Left lung (tissue), 10 donors: ENCODE results near the gene GALNT6. TPM values are rescaled to one million over a fixed set of nuclear protein-coding genes. Genes with fewer than 3 reads are reported as not detected.

Source experiments
- ATAC-seq: fragments of 200-7000 bp; cut with Tn5 transposase; one replicate; pipeline ENCODE4 v1.9.1; 2020; ENCODE audit warnings: moderate library complexity
- DNase-seq, 4 donors: peaks; one replicate each; pipeline ENCODE4 v3.0.0-alpha.2; 2013 to 2020
- H3K27ac ChIP-seq, 2 donors: fragments of 200-600 bp; sonication (generic) in 1 of 2; one replicate each; pipeline versions ENCODE4 v1.5.0 to v1.8.0; 2020 to 2021
- H3K27me3 ChIP-seq, 2 donors: fragments of 200-600 bp; sonication (generic) in 1 of 2; one replicate each; pipeline versions ENCODE4 v1.5.0 to v1.8.0; 2020 to 2021
- H3K36me3 ChIP-seq, 2 donors: fragments of 200-600 bp; sonication (generic) in 1 of 2; one replicate each; pipeline versions ENCODE4 v1.5.0 to v1.8.0; 2020 to 2021
- H3K4me1 ChIP-seq, 2 donors: fragments of 200-600 bp; one replicate each; pipeline ENCODE4 v1.8.0; 2021
- H3K4me3 ChIP-seq, 2 donors: fragments of 200-600 bp; sonication (generic) in 1 of 2; one replicate each; pipeline versions ENCODE4 v1.5.0 to v1.8.0; 2020 to 2021; ENCODE audit warnings: mild to moderate bottlenecking in 1 of 2
- H3K9me3 ChIP-seq, 2 donors: fragments of 200-600 bp; sonication (generic) in 1 of 2; one replicate each; pipeline versions ENCODE4 v1.5.0 to v1.8.0; 2020 to 2021
- intact Hi-C, 2 donors: fragments of 100-400 bp; cut with DNase I; formaldehyde crosslinking; loops; one replicate each; pipeline versions ENCODE4 v1.11.2 to v1.14.2; 2022
- polyA plus RNA-seq, 6 donors: library from polyadenylated mRNA; unstranded; fragments of 120-200 nt; gene quantifications; one replicate each; pipeline ENCODE4 v1.2.1, GENCODE V29; 2013; ENCODE audit not compliant: insufficient read length in 6 of 6
- total RNA-seq, 2 donors: library from RNA; stranded (reverse); fragmentation: NEBNext Ultra II Directional; extraction: Animal tissue kit (Norgen Biotek cat#: 25700); gene quantifications; one replicate each; pipeline ENCODE4 v1.2.1, GENCODE V29; 2021
- TF ChIP-seq, protein P1 (sequence below), 2 donors: fragments of 200-600 bp; sonication (generic) in 1 of 2; IDR thresholded peaks; one replicate each; pipeline versions ENCODE4 v1.5.0 to v1.8.0; 2021; ENCODE audit warnings: antibody characterized with exemption in 2 of 2
- donor health status: DM: no; HTN: yes; CAD: no.
- donor health status: DM: no; HTN: no; CAD: no.

GALNT6 gene
- total and polyA plus RNA-seq, 8 donors: 1.8 to 21.8 (median 2.6) TPM

DNA sequence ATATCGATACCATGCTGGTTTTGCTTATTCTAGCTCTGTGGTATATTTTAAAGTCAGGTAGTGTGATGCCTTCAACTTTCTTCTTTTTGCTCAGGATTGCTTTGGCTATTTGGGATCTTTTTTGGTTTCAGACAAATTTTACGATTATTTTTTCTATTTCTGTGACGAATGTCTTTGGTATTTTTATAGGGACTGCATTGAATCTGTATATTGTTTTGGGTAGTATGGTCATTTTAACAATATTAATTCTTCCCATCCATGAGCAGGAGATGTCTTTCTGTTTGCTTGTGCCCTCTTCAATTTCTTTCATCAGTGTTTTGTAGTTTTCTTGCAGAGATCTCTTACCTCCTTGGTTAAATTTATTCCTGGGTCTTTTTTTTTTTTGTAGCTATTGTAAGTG is 22.6 kb upstream of the GALNT6 start:
- no peaks in the 10 kb centered on the region for H3K27me3 ChIP-seq
- H3K9me3 ChIP-seq: no peaks in the 10 kb centered on the region
- H3K36me3 ChIP-seq: no peaks in the 10 kb centered on the region
- H3K27ac ChIP-seq: no peak overlapping the region
- ATAC-seq (no peak), DNase-seq (no peak)
- no peaks in the 10 kb centered on the region for H3K4me1 ChIP-seq
- intact Hi-C loops: no loop called here
- TF ChIP-seq, protein P1, sequence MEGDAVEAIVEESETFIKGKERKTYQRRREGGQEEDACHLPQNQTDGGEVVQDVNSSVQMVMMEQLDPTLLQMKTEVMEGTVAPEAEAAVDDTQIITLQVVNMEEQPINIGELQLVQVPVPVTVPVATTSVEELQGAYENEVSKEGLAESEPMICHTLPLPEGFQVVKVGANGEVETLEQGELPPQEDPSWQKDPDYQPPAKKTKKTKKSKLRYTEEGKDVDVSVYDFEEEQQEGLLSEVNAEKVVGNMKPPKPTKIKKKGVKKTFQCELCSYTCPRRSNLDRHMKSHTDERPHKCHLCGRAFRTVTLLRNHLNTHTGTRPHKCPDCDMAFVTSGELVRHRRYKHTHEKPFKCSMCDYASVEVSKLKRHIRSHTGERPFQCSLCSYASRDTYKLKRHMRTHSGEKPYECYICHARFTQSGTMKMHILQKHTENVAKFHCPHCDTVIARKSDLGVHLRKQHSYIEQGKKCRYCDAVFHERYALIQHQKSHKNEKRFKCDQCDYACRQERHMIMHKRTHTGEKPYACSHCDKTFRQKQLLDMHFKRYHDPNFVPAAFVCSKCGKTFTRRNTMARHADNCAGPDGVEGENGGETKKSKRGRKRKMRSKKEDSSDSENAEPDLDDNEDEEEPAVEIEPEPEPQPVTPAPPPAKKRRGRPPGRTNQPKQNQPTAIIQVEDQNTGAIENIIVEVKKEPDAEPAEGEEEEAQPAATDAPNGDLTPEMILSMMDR (IDR thresholded peaks at IDR 0.05): no peak
- no peak overlapping the region for H3K4me3 ChIP-seq

DNA sequence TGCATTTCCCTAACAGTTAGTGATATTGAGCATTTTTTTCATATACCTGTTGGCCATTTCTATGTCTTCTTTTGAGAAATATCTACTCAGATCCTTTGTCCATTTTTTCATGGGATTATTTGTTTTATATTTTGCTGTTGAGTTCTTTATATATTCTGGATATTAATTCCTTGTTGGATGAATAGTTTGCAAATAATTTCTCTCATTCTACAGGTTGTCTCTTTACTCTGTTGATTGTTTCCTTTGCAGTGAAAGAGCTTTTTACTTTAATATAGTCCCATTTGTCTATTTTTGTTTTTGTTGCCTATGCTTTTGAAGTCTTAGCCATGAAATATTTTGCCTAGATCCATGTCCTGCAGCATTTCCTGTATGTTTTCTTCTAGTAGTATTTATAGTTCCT is 21.9 kb upstream of the GALNT6 start:
- Histone ChIP-seq H3K9me3 (no peaks in the 10 kb centered on the region), H3K36me3 (no peaks in the 10 kb centered on the region), H3K4me3 (no peak overlapping the region), H3K4me1 (no peaks in the 10 kb centered on the region), H3K27me3 (no peaks in the 10 kb centered on the region), H3K27ac (no peak overlapping the region)
- ATAC-seq (no peak), DNase-seq (no peak)
- TF ChIP-seq, protein P1 (IDR thresholded peaks at IDR 0.05): no peak
- intact Hi-C loops: no loop called here

DNA sequence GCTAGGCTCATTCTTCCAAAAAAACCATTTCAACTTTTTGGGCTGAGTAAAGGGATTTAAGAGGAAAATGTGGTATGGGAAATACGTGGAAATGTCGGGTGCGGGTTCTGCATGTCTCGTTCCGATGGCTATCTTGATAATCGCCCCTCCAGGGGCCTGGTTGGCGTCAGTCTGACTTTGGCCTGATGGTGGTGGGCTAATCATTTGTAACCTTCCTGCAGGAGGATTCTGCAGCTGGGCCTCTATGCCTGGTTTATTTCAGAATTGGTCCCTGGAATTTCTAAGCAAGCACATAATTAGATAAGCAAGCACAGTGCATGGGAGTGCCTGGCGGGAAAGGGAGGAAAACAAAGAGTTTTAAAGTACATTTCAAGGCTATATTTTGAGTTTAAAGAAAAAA is 18.6 kb upstream of the GALNT6 start:
- no peak for DNase-seq
- ATAC-seq: no peak

DNA sequence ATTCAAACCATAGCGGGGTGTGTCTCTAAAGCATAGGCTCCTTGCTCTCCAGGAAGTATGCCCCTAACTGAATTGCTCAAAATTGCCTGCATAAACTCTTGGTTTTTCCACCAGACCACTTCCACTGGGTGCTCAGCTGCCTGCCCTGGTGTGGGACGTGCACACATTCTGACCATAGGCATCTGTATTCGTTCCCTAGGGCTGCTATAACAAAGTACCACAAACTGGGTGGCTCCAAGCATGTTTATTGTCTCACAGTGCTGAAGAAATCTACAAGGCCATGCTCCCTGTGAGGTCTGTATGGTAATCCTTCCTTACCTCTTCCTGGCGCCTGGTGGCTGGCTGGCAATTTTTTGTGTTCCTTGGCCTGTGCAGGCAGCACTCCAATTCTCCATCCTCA is 16.4 kb upstream of the GALNT6 start:
- Histone ChIP-seq H3K36me3 (no peaks in the 10 kb centered on the region), H3K4me3 (no peak overlapping the region), H3K9me3 (no peaks in the 10 kb centered on the region), H3K27ac (no peak overlapping the region), H3K27me3 (no peaks in the 10 kb centered on the region), H3K4me1 (peaks cover 0 to 7% of the 10 kb centered on the region in 2 donors)
- TF ChIP-seq, protein P1 (IDR thresholded peaks at IDR 0.05): no peak
- no peak for ATAC-seq
- no peak for DNase-seq
- intact Hi-C loops: no loop called here

More for the DNA sequence above, 18.6 kb upstream of the GALNT6 start:
- Histone ChIP-seq H3K4me1 (no peaks in the 10 kb centered on the region), H3K4me3 (no peak overlapping the region), H3K27ac (no peak overlapping the region), H3K9me3 (no peaks in the 10 kb centered on the region), H3K36me3 (no peaks in the 10 kb centered on the region), H3K27me3 (no peaks in the 10 kb centered on the region)
- TF ChIP-seq, protein P1 (IDR thresholded peaks at IDR 0.05): no peak
- intact Hi-C loops: no loop called here

DNA sequence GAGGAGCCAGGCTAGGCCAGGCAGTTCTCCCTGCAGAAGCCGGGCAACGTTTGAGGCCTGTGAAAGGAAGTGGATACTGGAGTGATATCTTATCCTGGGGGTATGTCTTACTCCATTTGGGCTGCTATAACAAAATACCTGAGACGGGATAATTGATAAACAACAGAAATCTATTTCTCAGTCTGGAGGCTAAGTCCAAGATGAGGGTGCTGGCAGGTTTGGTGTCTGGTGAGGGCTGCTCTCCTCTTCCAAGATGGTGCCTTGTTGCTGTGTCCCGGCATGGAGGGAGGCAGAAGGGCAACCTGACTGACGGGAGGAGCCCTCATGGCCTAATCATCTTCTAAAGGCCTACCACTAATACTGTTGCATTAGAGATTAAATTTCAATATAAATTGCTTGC is 15.7 kb upstream of the GALNT6 start:
- intact Hi-C loops: no loop called here
- no peaks in the 10 kb centered on the region for H3K36me3 ChIP-seq
- TF ChIP-seq, protein P1 (IDR thresholded peaks at IDR 0.05): no peak
- peaks cover 0 to 7% of the 10 kb centered on the region in 2 donors for H3K4me1 ChIP-seq
- H3K9me3 ChIP-seq: no peaks in the 10 kb centered on the region
- DNase-seq: no peak
- ATAC-seq: no peak
- no peak overlapping the region for H3K4me3 ChIP-seq
- no peak overlapping the region for H3K27ac ChIP-seq
- no peaks in the 10 kb centered on the region for H3K27me3 ChIP-seq
